HG02798 (cell line): ENCODE data around the gene MSH4.
"Not testable (repeated sequence)": the region's sequence is repeated elsewhere in the genome, so short reads cannot be mapped to it uniquely, and the experiment has no call there.

Source experiments
- ATAC-seq: cut with Tn5 transposase; IDR thresholded peaks from one replicate; pipeline ENCODE4 v1.9.1; 2021; ENCODE audit warnings: mild to moderate bottlenecking; ENCODE audit not compliant: unreplicated experiment, poor library complexity

Gene MSH4

GRCh38 chr1:75916834-75917233 lies 120.2 kb downstream of the MSH4 start:
- no peak for ATAC-seq

GRCh38 chr1:75922698-75923097 lies 126.0 kb downstream of the MSH4 start:
- ATAC-seq: no peak

DNA sequence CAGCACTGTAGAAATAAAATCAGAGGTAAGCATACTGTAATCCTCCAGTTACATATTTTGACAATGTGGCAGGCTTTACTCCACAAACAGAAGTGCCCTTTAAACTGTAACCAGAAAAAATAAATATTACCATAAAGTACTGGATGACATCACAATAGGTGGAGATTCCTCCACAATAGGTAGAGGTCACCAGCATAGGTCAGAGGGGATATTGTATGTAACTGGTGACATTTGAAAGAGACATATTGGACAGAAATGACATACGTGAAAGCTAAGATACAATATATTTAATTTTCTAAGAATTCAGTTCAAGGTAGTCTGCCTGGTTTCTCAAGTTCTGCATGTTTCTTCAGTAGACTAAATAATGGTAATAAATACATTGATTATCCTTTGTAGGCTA lies 135.6 kb downstream of the MSH4 start, which contains the start of gene ASB17:
Gene ASB17, minus strand, starts transcription at position 101 of the 400 bp plus-strand sequence. CDS start 113 bp downstream, outside the sequence.
- ATAC-seq: no peak

DNA sequence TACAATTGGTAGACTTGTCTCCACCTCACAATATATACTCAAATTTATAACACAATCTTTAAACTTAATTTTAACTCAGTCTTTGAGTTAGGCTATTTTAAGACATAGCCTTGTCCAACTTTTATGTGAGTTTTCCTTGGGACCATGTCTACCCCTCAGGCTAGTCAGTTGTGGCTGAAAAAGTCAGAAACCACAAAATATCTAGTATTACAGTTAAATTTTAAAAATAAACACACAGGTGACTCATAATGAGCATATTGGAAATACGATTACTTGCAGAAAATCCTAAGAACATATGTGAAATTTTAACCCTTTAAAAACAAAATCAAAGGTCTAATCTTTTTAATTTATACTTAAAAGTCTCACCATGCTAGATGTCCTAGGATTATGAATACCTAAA lies 140.4 kb downstream of the MSH4 start:
- ATAC-seq: no peak

GRCh38 chr1:75943037-75943436 lies 146.4 kb downstream of the MSH4 start:
- not testable (repeated sequence) for ATAC-seq

DNA sequence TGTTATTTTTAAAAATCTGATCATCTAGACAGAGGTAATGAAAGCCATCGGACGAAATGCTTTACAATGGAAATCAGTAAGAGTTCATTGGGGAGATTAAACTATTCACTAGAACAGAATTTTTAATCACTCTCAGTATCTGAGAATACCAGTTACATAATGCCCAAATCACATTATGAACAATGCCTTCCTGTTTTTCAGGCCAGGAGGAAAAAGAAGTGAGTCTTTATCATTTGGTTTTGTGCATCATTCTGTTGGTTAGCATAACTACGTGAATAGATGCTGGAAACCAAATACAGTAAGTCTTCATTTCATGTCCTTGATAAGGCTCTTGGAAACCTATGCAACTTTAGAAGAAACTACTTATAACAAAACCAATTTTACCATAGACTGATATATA lies 153.5 kb downstream of the MSH4 start:
- ATAC-seq: no peak

DNA sequence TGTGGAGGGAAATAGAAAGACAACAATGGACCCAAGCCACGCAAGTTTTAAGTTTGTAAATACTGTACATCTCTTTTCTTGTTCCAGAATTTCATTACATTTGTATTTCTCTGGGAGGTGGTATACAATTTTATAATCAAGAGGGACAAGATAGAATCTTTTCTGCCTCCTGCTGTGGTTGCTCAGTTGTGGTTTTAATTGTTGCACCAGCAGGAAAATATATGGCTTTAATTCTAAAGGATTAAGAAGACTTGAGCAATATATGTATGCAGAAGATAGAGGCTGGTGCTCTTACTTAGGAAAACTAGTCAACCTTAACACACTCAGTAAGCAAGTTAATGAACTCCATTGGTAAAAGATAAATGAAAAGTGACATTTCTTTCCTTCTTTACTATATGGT lies 155.3 kb downstream of the MSH4 start:
- ATAC-seq: no peak

DNA sequence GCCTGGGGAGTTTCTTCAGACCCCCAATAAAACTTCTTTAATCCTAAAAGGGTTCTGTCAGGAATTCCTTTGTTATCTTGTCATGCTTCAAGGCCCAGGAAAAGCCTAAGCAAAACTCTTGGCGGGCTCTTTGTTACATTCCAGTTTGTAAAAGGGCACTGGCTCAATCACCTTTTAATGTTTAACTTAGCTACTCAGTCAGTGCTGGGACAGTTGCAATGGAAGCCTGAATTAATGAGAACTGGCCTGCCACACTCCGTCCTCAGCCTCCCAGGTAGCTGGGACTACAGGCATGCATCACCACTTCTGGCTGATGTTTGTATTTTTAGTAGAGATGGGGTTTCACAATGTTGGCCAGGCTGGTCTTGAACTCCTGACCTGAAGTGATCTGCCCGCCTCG lies 156.8 kb downstream of the MSH4 start:
- ATAC-seq: no peak

GRCh38 chr1:75954586-75954985 lies 157.9 kb downstream of the MSH4 start:
- no peak for ATAC-seq
